ENCODE measurements around the gene AGT.

Gene AGT

DNA sequence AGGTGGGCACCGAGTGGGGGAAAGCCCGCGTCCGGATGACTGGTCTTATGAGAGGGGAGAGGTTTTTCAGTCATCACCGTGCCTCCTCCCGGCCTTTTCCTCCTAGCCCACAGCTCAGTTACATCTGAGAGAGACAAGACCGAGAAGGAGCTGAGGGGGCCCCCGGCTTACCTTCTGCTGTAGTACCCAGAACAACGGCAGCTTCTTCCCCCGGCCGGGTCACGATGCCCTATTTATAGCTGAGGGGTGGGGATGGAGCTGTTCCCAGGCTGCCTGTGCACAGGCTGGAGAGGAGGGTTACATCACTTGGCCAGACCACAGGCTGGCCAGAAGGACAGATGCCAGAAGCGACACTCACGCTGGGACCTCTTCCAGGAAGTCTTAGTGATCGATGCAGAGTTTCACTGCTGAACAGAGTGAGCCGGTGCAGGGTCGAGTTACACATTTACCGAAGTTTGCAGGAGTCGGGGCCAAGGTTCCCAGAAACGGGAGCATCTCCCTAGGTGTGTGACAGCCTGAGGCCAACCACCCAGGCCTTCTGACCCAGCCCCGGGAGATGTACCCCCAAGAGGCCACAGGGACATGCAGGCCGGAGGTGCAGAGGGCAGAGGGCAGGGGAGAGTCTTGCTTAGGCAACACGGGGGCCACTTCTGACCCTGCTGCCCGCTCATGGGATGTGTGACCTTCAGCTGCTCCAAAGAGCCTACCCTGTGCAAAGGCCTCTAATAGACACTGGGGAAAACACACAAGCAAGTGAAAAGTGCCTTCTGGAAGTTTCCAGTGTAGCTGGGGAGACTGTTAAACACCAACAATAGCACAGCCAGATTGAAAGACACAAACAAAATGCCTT, at the start of gene AGT:
Gene AGT (minus strand): TSS at position 208 of the 850 bp plus-strand sequence. CDS start 3,299 bp downstream, outside the sequence.
- DNase-seq = no peak

DNA sequence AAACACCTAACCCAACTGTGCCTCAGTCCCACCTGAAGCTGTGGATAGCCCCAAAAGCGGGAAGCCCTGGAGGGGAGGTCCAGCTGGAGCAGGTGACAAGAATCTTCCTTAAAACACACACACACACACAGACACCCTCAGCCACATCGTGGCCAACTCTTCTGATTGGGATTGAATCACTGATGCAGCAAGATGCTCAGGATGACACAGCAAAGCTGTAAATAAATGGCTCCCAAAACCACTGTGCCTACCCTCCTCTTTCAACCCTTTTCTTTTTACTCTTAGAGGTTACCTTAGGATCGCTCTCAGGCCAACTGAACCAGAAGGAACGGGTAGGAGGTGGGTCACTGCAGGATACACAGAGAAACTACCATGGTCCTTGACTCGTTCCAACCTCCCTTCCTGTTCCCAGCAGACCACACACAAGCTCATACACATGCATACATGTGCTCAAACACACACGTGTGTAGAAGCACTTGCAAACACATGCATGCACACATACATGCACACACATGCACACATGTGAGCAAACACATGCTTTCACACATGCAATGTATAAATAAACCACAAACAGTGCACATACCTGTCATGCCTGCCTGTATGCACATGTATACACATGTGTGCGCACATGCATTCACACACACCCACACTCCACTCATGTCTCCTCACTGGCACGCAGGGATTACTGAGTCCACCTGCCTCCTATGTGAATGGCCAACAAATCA, 47.7 kb upstream of the AGT start:
- DNase-seq = no peak

DNA sequence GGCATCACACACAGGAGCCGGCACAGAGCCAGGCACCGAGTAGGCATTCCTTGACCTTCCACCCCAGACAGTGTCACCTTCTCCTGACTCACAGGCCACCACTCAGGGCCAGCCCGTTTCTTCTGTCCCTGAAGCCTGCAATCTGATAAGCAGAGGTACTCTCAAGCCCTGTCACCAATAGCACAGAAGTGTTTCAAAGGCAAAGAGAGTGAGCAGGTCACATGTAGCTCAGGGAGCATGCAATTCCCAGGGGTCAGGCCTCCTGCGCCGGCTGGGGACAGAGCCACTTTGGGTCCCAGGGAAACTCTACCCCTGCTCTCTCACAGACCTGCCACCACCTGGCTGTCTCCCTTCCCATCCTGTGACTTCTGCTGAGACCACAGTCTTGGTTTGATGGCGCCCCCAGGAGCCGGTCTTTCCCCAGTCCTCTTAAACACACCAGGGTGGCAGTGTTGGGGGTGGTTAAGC, 46.5 kb upstream of the AGT start:
- DNase-seq = no peak

DNA sequence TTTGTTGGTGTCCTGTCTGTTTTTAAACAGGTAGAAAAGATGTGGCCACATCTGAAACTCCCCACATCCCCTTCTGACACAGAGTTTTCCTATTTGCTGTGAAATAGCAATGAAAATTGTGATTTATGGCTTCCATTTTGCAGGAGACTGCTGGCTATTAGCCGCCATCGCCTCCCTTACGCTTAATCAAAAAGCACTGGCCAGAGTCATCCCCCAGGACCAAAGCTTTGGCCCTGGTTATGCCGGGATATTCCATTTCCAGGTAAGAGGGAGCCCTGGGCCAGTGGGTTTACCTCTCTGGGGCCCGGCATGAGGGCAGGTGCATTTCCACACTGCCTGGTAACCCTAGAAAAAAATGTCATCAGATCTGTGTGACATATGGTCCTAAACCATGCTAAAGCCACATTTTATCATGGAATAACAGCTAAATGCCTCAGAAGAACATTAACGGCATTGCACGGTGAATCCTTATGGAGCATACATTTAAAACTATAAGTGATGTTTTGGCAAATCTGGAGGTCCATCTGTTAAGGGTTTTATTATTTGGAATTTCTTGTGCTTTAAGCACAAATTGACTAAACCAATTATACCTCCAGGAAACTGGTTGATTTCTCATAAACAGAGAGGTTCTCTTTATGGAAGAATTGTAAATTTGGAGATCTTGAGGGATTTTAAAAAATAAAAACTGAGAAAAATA, 45.6 kb upstream of the AGT start:
- no peak for DNase-seq

DNA sequence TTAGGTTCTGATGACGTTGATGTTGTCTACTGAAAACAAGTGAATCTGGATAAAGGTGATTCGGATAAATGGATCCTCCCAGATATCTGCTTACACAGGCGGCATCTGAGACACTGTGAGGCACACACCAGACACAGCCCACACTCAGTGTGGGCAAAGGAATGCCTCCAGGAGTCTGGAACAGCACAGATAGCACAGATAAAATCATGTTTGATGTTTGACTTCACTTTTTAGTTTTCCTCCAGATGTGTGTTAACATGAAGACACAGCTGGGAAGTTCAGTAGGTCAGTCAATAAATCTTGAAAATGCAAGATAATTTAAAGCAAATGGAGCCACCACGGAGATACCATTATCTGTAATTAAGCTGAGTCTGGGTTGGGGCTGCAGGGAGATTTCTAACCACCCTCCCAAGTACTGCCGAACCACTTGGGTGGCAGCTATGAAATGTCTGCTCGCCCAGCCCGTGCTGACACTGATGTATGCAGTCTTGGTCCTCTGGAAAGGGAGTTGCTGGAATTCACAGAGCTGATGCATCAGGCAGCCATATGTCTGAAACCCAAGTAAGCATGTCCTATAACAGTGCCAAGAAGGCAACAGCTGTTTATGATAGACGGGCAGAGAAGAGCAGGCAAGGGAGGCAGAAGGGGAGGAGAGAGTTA, 44.9 kb upstream of the AGT start:
- no peak for DNase-seq

DNA sequence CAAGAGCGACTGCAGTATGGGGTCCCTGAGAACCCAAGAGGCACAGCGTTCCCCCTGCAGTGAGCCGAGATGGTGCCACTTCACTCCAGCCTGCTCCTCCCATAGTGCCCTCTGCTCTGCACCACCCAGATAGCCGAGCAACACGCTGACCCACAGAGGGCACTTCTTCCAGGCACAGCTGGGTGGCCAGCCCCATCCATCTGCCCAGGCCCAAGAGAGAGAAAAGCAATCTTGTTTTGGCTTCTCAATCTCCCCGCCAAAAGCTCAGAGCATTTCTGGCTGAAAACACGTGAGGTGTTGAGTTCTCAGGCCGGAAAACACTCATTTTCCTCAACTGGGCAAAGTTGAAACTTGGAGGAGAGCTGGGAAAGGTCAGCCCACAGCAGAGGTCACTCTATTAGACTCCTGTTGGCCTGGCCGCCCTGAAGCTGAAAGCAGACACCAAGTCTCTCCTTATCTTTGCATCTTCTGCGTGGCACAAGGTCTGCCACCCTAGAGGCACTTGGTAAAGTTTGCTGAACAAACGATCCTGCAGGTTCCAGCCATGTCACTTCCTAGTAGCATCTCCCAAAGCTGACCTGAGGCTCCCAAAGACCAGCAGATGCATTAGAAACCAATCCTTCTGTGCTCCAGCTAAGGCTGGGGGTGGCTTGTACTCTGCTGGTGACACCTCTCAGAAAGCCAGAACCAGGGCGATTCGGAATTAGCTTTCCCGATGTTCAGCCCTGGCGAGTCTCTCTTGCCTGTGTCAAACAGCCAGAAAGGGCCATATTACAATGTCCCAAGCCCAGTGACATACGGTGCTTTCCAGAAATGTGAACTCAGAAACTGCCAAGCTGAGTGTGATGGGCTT, 44.2 kb upstream of the AGT start:
- DNase-seq = no peak

DNA sequence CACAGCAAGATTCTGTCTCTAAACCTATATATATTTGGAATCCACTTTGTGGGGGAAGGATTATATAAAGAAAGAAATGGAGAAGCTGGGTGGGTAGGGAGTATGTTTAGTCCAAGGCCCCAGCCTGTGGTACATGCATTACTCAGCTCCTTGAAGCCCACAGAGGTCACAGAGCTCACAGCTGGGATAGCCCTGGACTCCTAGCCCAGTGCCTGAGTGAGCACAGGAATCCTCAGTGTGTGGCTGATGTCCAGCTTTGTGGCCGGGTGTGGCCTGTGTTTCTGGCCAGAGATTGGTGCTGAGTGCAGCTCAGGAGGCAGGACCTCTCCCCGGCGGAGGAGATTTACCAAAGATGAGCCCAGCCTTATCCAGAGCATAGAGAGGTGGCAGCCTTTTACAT, 40.9 kb upstream of the AGT start:
- DNase-seq = no peak

DNA sequence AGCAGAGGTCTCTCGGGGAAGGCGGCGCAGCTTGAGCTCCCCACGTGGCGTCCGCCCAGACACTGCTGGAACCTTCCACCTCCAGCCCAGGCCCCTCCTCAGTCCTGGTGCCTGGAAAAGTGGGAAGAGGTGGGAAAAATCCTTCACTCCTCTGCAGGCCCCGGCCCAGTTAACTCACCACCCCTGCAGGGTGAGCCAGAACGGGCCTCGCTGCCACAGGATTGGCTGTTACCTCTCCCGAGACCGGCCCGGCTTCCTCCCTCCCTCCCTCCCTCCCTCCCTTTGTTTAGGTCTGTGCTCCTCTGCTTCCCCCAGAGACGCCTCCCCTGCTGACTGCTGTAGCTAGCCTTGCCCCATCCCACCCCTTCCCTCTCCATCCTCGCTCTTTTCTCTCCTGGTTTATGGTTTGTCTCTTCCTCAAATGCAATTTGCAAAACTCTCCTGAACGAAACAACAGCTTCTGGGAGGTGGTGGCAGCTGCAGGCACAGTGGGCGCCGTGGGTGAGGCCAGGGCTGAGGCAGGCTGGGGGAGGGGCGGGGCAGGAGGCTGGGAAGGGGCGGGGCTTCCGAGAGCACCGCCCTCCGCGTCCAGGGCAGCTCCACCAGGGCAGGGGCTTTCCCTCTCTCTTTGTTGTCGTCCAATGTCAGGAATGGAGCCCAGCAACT, 39.8 kb upstream of the AGT start:
- DNase-seq = no peak

DNA sequence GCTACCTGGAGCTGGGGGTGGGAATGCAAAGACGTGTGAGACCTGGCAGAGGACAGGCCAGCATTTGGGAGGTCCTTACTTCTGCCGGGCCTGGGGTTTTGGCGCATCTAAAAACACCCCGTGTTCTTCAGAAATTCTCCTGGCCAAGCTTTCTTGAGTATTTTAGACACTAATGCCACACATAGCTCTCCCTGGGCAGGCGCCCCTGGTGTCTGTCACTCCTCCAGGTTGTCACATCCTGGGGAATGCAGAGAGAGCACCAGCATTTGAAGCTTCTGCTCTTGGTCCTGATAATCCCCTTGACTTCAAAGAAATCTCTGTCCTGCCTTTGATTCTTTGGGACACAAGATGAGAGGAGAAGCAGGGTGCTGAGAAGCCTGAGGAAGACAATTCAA, 39.3 kb upstream of the AGT start:
- no peak for DNase-seq

DNA sequence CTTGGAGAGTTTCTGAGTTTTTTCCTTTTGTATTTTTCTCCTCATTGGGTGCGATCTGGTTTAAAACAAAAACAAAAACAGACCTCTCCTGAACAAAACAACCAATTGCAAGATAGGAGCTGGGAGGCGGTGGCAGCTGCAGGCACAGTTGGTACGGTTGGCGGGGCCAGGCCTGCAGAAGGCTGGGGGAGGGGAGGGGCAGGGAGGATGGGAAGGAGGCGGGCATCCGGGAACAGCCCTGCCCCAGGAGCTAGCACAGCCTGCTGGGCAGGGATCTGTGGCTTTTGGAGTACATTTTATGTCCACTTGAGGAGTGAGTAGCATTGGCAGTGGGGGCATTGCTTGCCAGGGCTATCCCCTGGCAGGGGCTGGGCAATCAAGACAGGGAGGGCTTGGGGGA, 38.5 kb upstream of the AGT start:
- DNase-seq = no peak

DNA sequence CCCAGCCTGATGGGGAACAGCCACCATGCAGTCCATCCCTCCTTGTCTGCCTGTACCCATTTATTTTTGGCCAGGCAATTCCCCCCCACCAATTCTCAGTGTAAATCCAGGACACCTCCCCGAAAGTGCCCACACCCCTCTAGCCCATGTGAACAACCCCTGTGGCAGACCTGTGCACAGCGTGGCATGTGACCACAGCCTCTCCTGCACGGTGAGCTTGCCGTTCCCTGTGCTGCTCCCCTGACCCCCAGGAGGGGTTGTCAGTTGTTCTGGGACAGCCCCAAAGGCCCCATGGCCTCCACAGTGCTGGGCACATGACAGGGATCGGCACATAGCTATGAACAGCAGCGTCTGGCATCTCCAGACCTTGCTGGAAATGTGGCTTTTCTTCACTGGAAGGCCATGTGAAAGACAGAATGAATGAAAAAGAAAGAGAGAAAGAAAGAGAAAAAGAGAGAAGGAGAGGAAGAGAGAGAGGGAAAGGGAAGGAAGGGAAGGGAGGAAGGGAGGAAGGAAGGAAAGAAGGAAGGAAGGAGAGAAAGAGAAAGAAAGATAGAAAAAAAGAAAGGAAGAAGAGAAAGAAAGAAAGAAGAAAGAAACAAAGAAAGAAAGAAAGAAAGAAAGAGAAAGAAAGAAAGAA, 37.2 kb upstream of the AGT start:
- DNase-seq = no peak

DNA sequence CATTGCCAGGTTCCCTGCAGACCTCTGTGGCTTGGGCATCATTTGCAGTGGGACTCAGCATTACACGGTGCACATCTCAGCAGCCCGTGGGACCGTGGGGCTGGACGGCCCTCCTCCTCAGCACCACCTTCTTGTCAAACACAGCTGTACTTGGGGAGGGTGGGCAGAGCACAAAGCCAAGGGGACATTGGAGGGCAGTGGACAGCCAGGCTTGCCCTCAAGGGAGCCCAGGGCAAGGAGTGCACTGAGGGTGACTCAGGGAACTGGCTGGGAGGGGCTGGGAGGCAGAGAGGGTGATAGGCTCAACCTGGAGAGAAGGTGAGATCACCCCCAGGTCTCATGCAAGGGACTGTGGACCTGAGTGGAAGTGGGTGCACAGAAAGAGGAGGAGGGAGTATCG, 36.7 kb upstream of the AGT start:
- no peak for DNase-seq

DNA sequence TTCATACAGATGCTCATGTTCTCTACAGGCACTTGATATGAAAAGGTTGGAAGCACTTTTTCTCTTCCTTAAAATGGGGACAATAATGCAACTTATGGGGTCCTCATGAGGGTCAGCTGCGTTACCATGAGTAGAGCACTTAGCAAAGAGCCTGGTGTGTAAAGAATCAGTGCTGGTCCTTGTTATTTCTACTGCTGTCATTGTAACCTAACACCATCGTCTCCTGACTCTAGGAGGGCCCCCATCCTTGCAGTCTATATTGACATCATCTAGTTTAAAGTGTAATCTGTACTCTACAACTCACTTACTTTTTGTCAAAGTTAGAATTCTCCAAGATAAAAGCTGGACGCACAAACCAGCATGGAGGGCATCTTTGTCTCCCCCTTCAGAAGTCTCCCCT, 35.7 kb upstream of the AGT start:
- no peak for DNase-seq

DNA sequence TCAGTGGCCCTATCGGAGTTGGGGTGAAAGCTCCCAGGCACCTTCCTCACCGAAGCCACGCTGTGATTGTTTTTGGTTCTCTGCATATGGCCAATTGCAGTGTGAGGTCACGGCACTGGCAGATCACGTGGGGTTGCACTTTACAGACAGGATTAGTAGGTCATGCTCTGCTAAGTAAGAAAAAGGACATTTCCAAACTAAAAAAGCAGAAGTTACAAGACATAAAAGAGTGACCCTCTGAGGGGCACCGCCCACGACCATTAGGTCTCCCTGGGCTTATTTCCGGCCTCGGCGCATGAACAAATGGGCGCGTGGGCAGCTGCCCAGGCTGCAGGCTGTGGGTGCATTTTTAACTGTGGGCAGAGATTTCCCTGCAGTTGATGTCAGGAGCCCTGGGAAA, 35.2 kb upstream of the AGT start:
- no peak for DNase-seq

DNA sequence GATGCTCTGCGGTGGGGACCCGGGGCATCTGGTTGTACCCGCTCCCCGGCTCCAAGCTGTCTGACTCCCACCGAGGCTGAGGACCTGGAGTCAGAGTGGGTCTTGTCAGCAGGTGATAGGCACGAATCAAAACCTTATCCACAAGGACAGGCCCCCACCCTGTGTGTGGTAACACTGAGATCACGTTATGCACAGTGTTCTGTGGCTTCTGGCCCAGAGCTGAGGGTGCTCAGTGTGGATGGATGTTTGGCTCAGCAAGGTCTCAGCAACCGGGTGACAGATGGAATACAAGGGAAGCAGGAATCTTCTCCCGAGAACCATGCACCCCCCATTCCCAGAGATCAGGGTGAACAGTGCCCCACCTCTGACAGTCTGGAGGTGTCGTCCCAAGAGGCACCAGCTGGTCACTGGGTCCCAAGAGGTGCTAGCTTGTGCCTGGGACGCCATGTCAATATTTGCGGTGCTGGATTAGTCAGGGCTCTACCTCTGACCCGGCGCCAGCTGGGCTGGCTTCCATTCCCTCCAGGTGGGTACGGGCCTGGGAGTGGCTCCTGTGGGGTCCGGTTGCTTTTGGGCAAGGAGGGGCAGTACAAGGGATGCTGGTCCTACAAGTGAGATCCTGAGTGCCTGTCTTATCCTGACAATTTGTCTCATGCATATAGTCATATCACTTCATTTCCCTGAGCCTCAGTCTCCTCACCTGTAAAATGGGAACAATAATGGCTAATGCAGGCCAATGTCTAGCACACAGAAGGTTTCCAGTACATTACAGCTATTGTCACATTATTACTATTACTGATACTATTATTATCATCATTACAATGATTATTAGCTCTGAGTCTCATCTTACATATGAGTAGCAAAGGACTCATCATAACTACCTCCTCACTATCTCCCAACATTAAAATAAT, 34.2 kb upstream of the AGT start:
- DNase-seq = no peak

DNA sequence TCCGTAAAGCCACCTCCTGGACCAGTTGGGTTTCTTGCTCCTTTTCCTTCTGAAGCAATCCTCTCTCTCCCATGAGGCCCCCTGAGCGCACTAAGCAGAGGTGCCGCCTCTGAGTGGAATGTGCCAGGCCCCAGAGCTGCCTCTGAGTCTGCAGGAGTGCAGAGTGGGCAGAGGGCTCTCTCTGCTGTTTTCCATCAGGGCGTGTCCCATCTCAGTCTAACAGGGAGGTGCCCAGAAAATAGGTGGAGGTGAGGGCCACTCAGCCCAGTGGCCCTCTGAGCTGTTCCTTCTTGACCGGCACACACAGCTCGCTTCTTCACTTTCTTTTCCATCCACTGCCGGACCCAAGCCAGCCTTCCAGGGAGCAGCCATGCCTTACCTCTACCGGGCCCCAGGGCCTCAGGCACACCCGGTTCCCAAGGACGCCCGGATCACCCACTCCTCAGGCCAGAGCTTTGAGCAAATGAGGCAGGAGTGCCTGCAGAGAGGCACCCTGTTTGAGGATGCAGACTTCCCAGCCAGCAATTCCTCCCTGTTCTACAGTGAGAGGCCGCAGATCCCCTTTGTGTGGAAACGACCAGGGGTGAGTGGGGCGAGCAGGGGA, 33.3 kb upstream of the AGT start, which contains the start of gene CAPN9:
Gene CAPN9 (plus strand): TSS at position 262 of the 604 bp plus-strand sequence. CDS start 109 bp downstream, at position 371.
- DNase-seq = no peak

DNA sequence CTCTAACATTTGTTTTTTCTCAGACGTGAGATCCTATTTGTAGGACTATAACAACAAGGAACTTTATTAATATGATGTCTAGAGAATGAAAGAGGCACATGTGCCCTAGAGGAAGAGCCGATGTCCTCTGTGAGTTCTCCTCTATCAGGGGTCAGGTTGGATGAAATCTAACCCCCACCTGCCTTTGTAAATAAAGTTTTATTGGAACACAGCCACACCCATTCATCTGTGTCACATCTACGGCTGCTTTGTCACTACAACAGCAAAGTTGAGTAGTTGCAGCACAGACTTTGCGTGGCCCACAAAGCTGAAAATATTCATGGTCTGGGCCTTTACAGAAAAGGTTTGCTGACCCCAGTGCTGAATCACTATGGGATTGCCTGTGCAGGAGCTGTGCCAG, 32.7 kb upstream of the AGT start:
- no peak for DNase-seq

DNA sequence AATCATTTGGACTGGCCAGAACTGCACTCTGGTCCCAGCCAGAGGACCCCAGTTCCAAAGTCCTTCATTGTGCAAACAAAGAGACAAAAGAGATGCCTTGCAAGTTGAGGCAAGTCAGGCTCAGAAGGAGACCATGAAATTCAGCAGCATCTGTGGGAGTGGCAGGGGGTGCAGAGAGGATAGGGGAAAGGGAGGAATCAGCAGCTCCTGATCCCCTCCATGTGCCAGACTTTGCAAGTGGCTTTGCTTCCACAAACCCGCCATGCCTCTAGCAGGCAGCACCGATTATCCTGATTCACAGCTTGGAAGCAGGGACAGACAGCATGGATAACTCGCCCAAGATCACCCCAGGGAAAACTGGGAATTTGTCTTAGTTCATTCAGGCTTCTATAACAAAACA, 31.1 kb upstream of the AGT start:
- no peak for DNase-seq

DNA sequence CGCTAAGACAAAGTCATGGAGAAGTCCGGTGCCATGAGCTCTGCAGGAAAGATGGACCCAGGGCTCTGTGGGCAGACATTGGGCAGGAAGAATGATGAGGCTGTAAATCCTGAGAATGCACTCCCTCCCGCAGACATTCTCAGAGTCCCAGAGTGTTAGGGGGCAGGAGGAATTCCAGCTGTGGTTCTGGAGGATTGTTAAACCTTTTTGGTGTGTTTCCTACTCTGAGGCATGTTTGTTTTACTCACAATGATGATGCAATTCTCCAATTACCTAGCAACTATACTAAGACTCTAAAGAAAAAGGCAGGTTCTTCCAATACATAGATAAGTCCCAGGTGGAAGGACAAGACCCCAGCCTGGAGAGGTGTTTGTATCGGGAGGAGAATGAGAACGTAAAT, 30.5 kb upstream of the AGT start:
- DNase-seq = no peak
